K562 (cell line): ENCODE results near the gene C17orf78. TPM values are rescaled to one million over a fixed set of nuclear protein-coding genes. Genes with fewer than 3 reads are reported as not detected.

Experiments
- ARNT ChIP-seq, 2 experiments: fragments of 450-650 bp; IDR thresholded peaks; 2 replicates each; pipeline ENCODE4 v1.6.1; 2016; ENCODE audit warnings: mild to moderate bottlenecking in 1 of 2
- BDP1 ChIP-seq: IDR thresholded peaks from 3 replicates; pipeline ENCODE4 v1.6.1; 2011; ENCODE audit not compliant: insufficient read length, insufficient read depth
- BRD4 ChIP-seq: fragments of 200-600 bp; sonication (generic); IDR thresholded peaks from 2 replicates; pipeline ENCODE4 v1.6.1; 2017; ENCODE audit warnings: inconsistent platforms
- FOXM1 ChIP-seq, 2 experiments: fragments of 450-650 bp in 1 of 2; sonication (generic) in 1 of 2; formaldehyde crosslinking in 1 of 2; IDR thresholded peaks; 2 replicates each; pipeline versions ENCODE4 v1.6.1 to v1.9.0; 2017 to 2022; ENCODE audit warnings: low read depth in 2 of 2, mild to moderate bottlenecking in 2 of 2, missing genetic modification reagents in 1 of 2, moderate library complexity in 1 of 2
- GABPA ChIP-seq: fragments of 200-800 bp; sonication (Bioruptor generic); conservative IDR thresholded peaks from 2 replicates; pipeline ENCODE4 v1.6.1; 2016; ENCODE audit warnings: low read depth, missing genetic modification characterization, missing compliant biosample characterization
- GTF2E2 ChIP-seq: fragments of 200-800 bp; sonication (Bioruptor generic); IDR thresholded peaks from 2 replicates; pipeline ENCODE4 v1.6.1; 2016; ENCODE audit warnings: missing genetic modification characterization, missing compliant biosample characterization
- HDGF ChIP-seq: fragments of 450-650 bp; IDR thresholded peaks from 2 replicates; pipeline ENCODE4 v1.6.1; 2016
- HNRNPLL ChIP-seq: fragments of 200-400 bp; formaldehyde crosslinking; IDR thresholded peaks from 2 replicates; pipeline ENCODE4 v1.6.1; 2017; ENCODE audit warnings: low read length, low read depth, mild to moderate bottlenecking; ENCODE audit not compliant: poor library complexity, severe bottlenecking
- HSF4 ChIP-seq: fragments of 250-450 bp; sonication (Bioruptor Pico); IDR thresholded peaks from 2 replicates; pipeline ENCODE4 v2.1.2; 2022; ENCODE audit warnings: mild to moderate bottlenecking, moderate library complexity, borderline replicate concordance
- KLF10 ChIP-seq: fragments of 250-450 bp; sonication (Bioruptor Pico); IDR thresholded peaks from 2 replicates; pipeline ENCODE4 v1.6.1; 2021; ENCODE audit warnings: matching md5 sums
- MCM5 ChIP-seq: fragments of 450-650 bp; IDR thresholded peaks from 2 replicates; pipeline ENCODE4 v1.6.1; 2016; ENCODE audit warnings: low read depth
- NR1H2 ChIP-seq: sonication (generic); formaldehyde crosslinking; IDR thresholded peaks from 2 replicates; pipeline ENCODE4 v1.4.0; 2020; ENCODE audit warnings: mild to moderate bottlenecking, missing genetic modification reagents
- NR2C1 ChIP-seq, 2 experiments: fragments of 450-650 bp; IDR thresholded peaks; 2 replicates each; pipeline ENCODE4 v1.6.1; 2017; ENCODE audit warnings: mild to moderate bottlenecking in 2 of 2, antibody characterized with exemption in 1 of 2, inconsistent platforms in 1 of 2, missing compliant biosample characterization in 1 of 2, missing genetic modification characterization in 1 of 2
- NRF1 ChIP-seq, 2 experiments: fragments of 450-650 bp; IDR thresholded peaks in 1 of 2; conservative IDR thresholded peaks in 1 of 2; 2 replicates each; pipeline ENCODE4 v1.6.1; 2014; ENCODE audit warnings: mild to moderate bottlenecking in 2 of 2
- POLR2A ChIP-seq: fragments of 450-650 bp; conservative IDR thresholded peaks from 2 replicates; pipeline ENCODE4 v1.6.1; 2016
- POLR2H ChIP-seq: IDR thresholded peaks from 2 replicates; pipeline ENCODE4 v1.6.1; 2016; ENCODE audit warnings: missing genetic modification characterization, low read depth, mild to moderate bottlenecking, control low read depth, missing compliant biosample characterization, moderate library complexity
- SIX5 ChIP-seq, 2 experiments: IDR thresholded peaks; 2 replicates each; pipeline ENCODE4 v1.6.1; 2011; ENCODE audit warnings: low read length in 2 of 2, borderline replicate concordance in 1 of 2, low read depth in 1 of 2, mild to moderate bottlenecking in 1 of 2, moderate library complexity in 1 of 2; ENCODE audit not compliant: insufficient read depth in 1 of 2
- SREBF1 ChIP-seq: fragments of 150-350 bp; IDR thresholded peaks from 2 replicates; pipeline ENCODE4 v1.6.1; 2014; ENCODE audit warnings: antibody characterized with exemption, low read depth, low read length, borderline replicate concordance
- STAG1 ChIP-seq: sonication (generic); formaldehyde crosslinking; IDR thresholded peaks from 2 replicates; pipeline ENCODE4 v1.5.0; 2020; ENCODE audit warnings: missing genetic modification reagents, borderline replicate concordance
- TFAP4 ChIP-seq: sonication (generic); formaldehyde crosslinking; IDR thresholded peaks from 2 replicates; pipeline ENCODE4 v1.8.0; 2022; ENCODE audit warnings: missing genetic modification reagents, mild to moderate bottlenecking, moderate library complexity, borderline replicate concordance
- ZFX ChIP-seq: sonication (generic); formaldehyde crosslinking; IDR thresholded peaks from 2 replicates; pipeline ENCODE4 v1.8.0; 2022; ENCODE audit warnings: mild to moderate bottlenecking, missing genetic modification reagents, moderate library complexity
- ZNF347 ChIP-seq: fragments of 450-650 bp; formaldehyde crosslinking; IDR thresholded peaks from 2 replicates; pipeline ENCODE4 v1.4.0; 2020; ENCODE audit warnings: low read depth, mild to moderate bottlenecking, moderate library complexity
- ZNF445 ChIP-seq: fragments of 250-450 bp; sonication (Bioruptor Pico); IDR thresholded peaks from 2 replicates; pipeline ENCODE4 v1.4.0; 2020; ENCODE audit warnings: low read depth, mild to moderate bottlenecking, moderate library complexity
- polyA plus RNA-seq, 8 experiments: library from polyadenylated mRNA; depleted of rRNA in 4 of 8; stranded (reverse) in 5 of 8; unstranded in 3 of 8; fragments of >200 nt; fragmentation: Nextera tagmentation in 2 of 8; fragmentation: Illumina TruSeq in 1 of 8; extraction: Ambion mirVana in 2 of 8; extraction: Trizol in 1 of 8; gene quantifications; 2 replicates each; pipeline versions ENCODE4 v1.2.1 to v1.2.3, GENCODE V29; 2011 to 2014; ENCODE audit warnings: inconsistent platforms in 1 of 8, missing spikeins in 1 of 8
- total RNA-seq, 7 experiments: library from RNA; depleted of rRNA in 6 of 7; stranded (reverse); fragments of >200 nt in 6 of 7; fragmentation: Illumina TruSeq in 2 of 7; extraction: Trizol in 2 of 7; gene quantifications; 2 replicates each; pipeline versions ENCODE4 v1.2.1 to v1.2.3, GENCODE V29; 2011 to 2021; ENCODE audit warnings: low replicate concordance in 1 of 7
- TF ChIP-seq, protein P1 (sequence below): sonication (generic); formaldehyde crosslinking; IDR thresholded peaks from 2 replicates; pipeline ENCODE4 v1.8.1; 2023; ENCODE audit warnings: mild to moderate bottlenecking, missing genetic modification reagents

The C17orf78 gene
- total and polyA plus RNA-seq, 9 of the 15 experiments (the other 6 are each of a cell fraction or from before 2014, with no cell fraction given): not detected

GRCh38 chr17:37358830-37359681 lies 16.7 kb upstream of the C17orf78 start (continued):
- TF ChIP-seq GTF2E2 (tag): no peak
- no peak for TF ChIP-seq HNRNPLL
- TF ChIP-seq, protein P1, sequence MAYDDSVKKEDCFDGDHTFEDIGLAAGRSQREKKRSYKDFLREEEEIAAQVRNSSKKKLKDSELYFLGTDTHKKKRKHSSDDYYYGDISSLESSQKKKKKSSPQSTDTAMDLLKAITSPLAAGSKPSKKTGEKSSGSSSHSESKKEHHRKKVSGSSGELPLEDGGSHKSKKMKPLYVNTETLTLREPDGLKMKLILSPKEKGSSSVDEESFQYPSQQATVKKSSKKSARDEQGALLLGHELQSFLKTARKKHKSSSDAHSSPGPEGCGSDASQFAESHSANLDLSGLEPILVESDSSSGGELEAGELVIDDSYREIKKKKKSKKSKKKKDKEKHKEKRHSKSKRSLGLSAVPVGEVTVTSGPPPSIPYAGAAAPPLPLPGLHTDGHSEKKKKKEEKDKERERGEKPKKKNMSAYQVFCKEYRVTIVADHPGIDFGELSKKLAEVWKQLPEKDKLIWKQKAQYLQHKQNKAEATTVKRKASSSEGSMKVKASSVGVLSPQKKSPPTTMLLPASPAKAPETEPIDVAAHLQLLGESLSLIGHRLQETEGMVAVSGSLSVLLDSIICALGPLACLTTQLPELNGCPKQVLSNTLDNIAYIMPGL: peak; percentile 86; the same call in 1 of the 2 replicates
- TF ChIP-seq KLF10 (CRISPR knock-in tag): no peak
- TF ChIP-seq NRF1 (conservative IDR thresholded peaks at IDR 0.05 in 1 of 2, IDR thresholded peaks at IDR 0.05 in 1 of 2): peak; percentile 83 to 85
- peak; percentile 93 for TF ChIP-seq NR2C1 (IDR thresholded peaks at IDR 0.05)
- TF ChIP-seq NR2C1 (tag; IDR thresholded peaks at IDR 0.05): peak; percentile 90
- TF ChIP-seq HSF4 (CRISPR knock-in tag): no peak
- peak; percentile 49 for TF ChIP-seq POLR2A
- TF ChIP-seq STAG1 (CRISPR knock-in tag): no peak
- peak; percentile 68; the same call in 1 of the 2 replicates for TF ChIP-seq TFAP4 (CRISPR knock-in tag)
- TF ChIP-seq NR1H2 (CRISPR knock-in tag): peak; percentile 100
- no peak for TF ChIP-seq BDP1
- TF ChIP-seq POLR2H: peak; percentile 86
- peak; percentile 82 for TF ChIP-seq GABPA
- TF ChIP-seq ZNF347: no peak
- no peak for TF ChIP-seq MCM5
- no peak for TF ChIP-seq SIX5 (IDR thresholded peaks at IDR 0.05; ENCODE audit: borderline replicate concordance in 1 of 2, insufficient read depth in 1 of 2, low read depth in 1 of 2, low read length in 2 of 2)
- TF ChIP-seq ARNT (IDR thresholded peaks at IDR 0.05): no peak
- no peak for TF ChIP-seq HDGF
- peak; percentile 82 for TF ChIP-seq ZFX
- TF ChIP-seq SREBF1: peak; percentile 87
- no peak for TF ChIP-seq FOXM1 (IDR thresholded peaks at IDR 0.05; ENCODE audit: low read depth)
- no peak for TF ChIP-seq FOXM1 (CRISPR knock-in tag; IDR thresholded peaks at IDR 0.05; ENCODE audit: low read depth)
- TF ChIP-seq BRD4: no peak
- no peak for TF ChIP-seq ZNF445 (CRISPR knock-in tag)
